Measurements from ENCODE around the gene FAM163B.

Gene FAM163B

DNA sequence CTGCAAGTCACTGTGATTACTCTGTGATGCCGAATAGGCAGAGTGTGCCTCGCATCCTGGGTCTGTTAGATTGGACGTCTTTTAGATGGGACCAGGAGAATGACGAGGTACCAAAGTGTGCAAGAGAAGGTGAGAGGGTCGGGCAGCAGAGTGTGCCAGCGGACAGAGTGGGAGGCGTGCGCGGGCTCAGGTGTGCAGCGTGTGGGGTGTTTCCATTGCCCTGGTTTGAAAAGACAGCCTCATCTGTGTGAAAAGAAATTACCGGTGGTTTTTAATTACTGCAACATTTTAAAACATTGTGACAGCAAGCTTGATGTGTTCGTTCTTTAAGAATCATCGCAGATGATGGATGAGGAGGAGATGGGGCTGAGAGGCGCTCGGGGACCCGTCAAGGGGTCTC, 4.2 kb upstream of the FAM163B start:
- no peak for DNase-seq (ENCODE audit: low spot score)
- in situ Hi-C loops (cut with MboI; ENCODE audit: low pct_unique_long_range_greater_than_20kb, low sequenced_read_pairs, unreplicated experiment): no loop called here
- TF ChIP-seq, protein P1, sequence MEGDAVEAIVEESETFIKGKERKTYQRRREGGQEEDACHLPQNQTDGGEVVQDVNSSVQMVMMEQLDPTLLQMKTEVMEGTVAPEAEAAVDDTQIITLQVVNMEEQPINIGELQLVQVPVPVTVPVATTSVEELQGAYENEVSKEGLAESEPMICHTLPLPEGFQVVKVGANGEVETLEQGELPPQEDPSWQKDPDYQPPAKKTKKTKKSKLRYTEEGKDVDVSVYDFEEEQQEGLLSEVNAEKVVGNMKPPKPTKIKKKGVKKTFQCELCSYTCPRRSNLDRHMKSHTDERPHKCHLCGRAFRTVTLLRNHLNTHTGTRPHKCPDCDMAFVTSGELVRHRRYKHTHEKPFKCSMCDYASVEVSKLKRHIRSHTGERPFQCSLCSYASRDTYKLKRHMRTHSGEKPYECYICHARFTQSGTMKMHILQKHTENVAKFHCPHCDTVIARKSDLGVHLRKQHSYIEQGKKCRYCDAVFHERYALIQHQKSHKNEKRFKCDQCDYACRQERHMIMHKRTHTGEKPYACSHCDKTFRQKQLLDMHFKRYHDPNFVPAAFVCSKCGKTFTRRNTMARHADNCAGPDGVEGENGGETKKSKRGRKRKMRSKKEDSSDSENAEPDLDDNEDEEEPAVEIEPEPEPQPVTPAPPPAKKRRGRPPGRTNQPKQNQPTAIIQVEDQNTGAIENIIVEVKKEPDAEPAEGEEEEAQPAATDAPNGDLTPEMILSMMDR (IDR thresholded peaks at IDR 0.05; ENCODE audit: extremely low read depth, insufficient read depth, missing control alignments): no peak

- TF ChIP-seq, protein P1 (IDR thresholded peaks at IDR 0.05; ENCODE audit: extremely low read depth, insufficient read depth, missing control alignments): no peak
- in situ Hi-C loops (cut with MboI; ENCODE audit: low pct_unique_long_range_greater_than_20kb, low sequenced_read_pairs, unreplicated experiment): no loop called here
- no peak for DNase-seq (ENCODE audit: low spot score)
These were observed 3.6 kb upstream of the FAM163B start for GRCh38 chr9:133612816-133613215.

DNA sequence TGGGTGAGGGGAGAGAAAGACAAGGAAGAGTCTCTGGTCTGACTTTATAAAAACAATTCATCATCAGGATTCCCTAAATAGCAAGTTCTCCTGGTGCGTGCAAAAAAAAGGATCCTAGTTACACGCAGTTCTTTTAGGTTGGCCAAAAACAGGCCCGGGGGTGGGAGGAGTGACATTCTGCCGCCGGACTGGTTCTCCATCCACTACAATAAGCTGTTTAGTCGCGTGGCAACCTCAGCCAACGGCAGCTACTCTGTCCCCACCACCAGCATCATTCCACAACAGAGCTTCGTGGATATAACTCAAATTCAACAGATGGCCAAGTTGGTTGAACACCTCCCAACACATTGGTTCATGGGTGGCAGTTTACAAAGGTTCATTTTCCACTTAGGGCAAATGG, 2.9 kb upstream of the FAM163B start:
- TF ChIP-seq, protein P1 (IDR thresholded peaks at IDR 0.05; ENCODE audit: extremely low read depth, insufficient read depth, missing control alignments): no peak
- DNase-seq (ENCODE audit: low spot score): no peak
- in situ Hi-C loops (cut with MboI; ENCODE audit: low pct_unique_long_range_greater_than_20kb, low sequenced_read_pairs, unreplicated experiment): no loop called here

GRCh38 chr9:133610845-133611244, 1.7 kb upstream of the FAM163B start:
- in situ Hi-C loops (cut with MboI; ENCODE audit: low pct_unique_long_range_greater_than_20kb, low sequenced_read_pairs, unreplicated experiment): no loop called here
- TF ChIP-seq, protein P1 (IDR thresholded peaks at IDR 0.05; ENCODE audit: extremely low read depth, insufficient read depth, missing control alignments): no peak
- no peak for DNase-seq (ENCODE audit: low spot score)

DNA sequence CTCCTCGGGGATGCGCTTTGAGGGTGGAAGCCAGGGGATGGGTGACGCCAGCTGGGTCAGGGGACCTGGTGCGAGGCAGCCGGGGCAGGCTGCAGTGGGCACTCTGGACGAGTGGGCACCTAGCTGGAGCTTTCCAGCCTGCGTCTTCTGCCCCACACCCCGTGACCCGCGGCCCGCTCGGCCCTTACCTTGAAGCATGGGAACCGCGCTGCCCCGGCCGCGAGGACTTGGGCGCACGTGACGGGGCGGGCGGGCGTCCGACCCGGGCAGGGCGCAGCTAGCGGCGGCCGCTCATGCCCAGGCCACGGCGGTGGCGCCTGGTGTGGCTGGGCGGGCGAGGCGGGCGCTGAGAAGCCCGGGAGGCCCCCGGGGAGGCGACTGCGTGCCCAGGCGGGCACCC, 300 bp downstream of the FAM163B start:
- DNase-seq (ENCODE audit: low spot score): no peak
- in situ Hi-C loops (cut with MboI; ENCODE audit: low pct_unique_long_range_greater_than_20kb, low sequenced_read_pairs, unreplicated experiment): no loop called here
- TF ChIP-seq, protein P1 (IDR thresholded peaks at IDR 0.05; ENCODE audit: extremely low read depth, insufficient read depth, missing control alignments): no peak

DNA sequence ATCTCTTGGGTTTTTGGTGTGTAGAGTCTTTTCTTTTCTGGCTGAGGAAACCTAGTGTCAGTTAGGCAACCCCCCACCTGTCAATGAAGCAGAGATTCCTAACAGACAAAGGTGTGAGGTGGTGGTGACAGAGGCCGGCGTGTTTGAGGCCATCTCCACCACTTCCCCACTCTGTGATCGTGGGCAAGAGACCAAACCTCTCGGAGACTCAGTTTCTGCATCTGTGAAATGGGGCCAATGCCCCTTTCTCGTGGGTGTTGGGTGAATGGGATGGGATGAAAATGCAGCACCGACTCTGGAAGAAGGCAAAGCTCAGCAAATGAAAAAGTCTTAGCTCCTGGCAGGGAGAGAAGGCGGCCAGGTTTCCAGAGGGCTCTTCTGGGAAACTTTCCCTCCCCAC, 807 bp downstream of the FAM163B start:
- no peak for DNase-seq (ENCODE audit: low spot score)
- TF ChIP-seq, protein P1 (IDR thresholded peaks at IDR 0.05; ENCODE audit: extremely low read depth, insufficient read depth, missing control alignments): no peak
- in situ Hi-C loops (cut with MboI; ENCODE audit: low pct_unique_long_range_greater_than_20kb, low sequenced_read_pairs, unreplicated experiment): no loop called here

DNA sequence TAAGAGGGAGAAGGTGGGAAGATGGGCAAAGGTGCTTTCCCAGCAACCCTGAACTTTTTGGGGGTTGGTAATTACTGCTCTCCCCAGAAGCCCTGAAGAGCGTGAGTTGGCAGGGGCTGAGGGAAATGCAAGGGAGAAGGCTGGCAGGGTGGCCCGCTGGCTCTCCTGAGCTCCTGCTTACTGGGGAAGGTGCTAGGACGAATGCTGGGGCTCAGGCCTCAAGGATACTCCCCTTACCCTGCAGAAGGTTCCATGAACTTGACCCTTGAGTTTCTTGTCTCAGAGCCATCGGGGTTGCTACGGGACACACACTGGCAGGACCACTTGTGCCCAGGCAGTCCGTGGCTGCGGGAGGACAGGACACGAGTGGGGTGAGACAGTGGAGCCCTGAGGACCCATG, 1.2 kb downstream of the FAM163B start:
- no peak for DNase-seq (ENCODE audit: low spot score)
- in situ Hi-C loops (cut with MboI; ENCODE audit: low pct_unique_long_range_greater_than_20kb, low sequenced_read_pairs, unreplicated experiment): no loop called here
- TF ChIP-seq, protein P1 (IDR thresholded peaks at IDR 0.05; ENCODE audit: extremely low read depth, insufficient read depth, missing control alignments): no peak
